ENCODE measurements around the gene ITGB2. TPM values are rescaled to one million over a fixed set of nuclear protein-coding genes. Genes with fewer than 3 reads are reported as not detected.
"Not testable (repeated sequence)": the region's sequence is repeated elsewhere in the genome, so short reads cannot be mapped to it uniquely, and the experiment has no call there.

The ITGB2 gene
- total and polyA plus RNA-seq, 7 donors, result 2.5 to 11.7 (median 8.3) TPM

- Histone ChIP-seq H3K27me3 (ENCODE audit: insufficient read depth in 3 of 3, low read length in 2 of 3) (no peaks in the 10 kb centered on the region), H3K4me3 (no peak overlapping the region), H3K27ac (no peak overlapping the region), H3K36me3 (ENCODE audit: insufficient read depth in 1 of 2, low read depth in 1 of 2) (no peaks in the 10 kb centered on the region), H3K4me1 (no peaks in the 10 kb centered on the region), H3K9me3 (no peaks in the 10 kb centered on the region)
- intact Hi-C loops (cut with DNase I), result no loop called here
- DNase-seq, result peak in 1 of 2 donors; percentile 19
- no peak for ATAC-seq
- no peak for TF ChIP-seq CTCF (IDR thresholded peaks at IDR 0.05)
- 56 to 67% (median 58%) methylated on average over 7 of the region's 7 CpGs for WGBS, 3 donors
Observed at GRCh38 chr21:44884097-44884496, 36.6 kb downstream of the ITGB2 start.

GRCh38 chr21:44883250-44883649, 37.4 kb downstream of the ITGB2 start:
- H3K4me1 ChIP-seq, result no peaks in the 10 kb centered on the region
- intact Hi-C loops (cut with DNase I), result no loop called here
- 82 to 87% (median 85%) methylated on average over 11 of the region's 11 CpGs for WGBS, 3 donors
- no peaks in the 10 kb centered on the region for H3K9me3 ChIP-seq
- ATAC-seq, result no peak
- TF ChIP-seq CTCF (IDR thresholded peaks at IDR 0.05), result no peak
- H3K27me3 ChIP-seq (ENCODE audit: insufficient read depth in 3 of 3, low read length in 2 of 3), result no peaks in the 10 kb centered on the region
- no peaks in the 10 kb centered on the region for H3K36me3 ChIP-seq (ENCODE audit: insufficient read depth in 1 of 2, low read depth in 1 of 2)
- H3K4me3 ChIP-seq, result no peak overlapping the region
- H3K27ac ChIP-seq, result no peak overlapping the region
- DNase-seq, result peak in 1 of 2 donors; percentile 34

- Histone ChIP-seq H3K36me3 (ENCODE audit: insufficient read depth in 1 of 2, low read depth in 1 of 2) (no peaks in the 10 kb centered on the region), H3K4me1 (no peaks in the 10 kb centered on the region), H3K27ac (peak overlapping the region; percentile 36), H3K27me3 (ENCODE audit: insufficient read depth in 3 of 3, low read length in 2 of 3) (no peaks in the 10 kb centered on the region), H3K9me3 (no peaks in the 10 kb centered on the region), H3K4me3 (no peak overlapping the region)
- DNase-seq (peak in 1 of 2 donors; percentile 47), ATAC-seq (peak in 1 of 4 donors; percentile 22)
- WGBS, 3 donors, result 71 to 75% (median 75%) methylated on average over 6 of the region's 6 CpGs
- TF ChIP-seq CTCF (IDR thresholded peaks at IDR 0.05), result no peak
- intact Hi-C loops (cut with DNase I), result no loop called here
Observed at GRCh38 chr21:44881198-44881872, 39.4 kb downstream of the ITGB2 start.

GRCh38 chr21:44880405-44881197, 40.1 kb downstream of the ITGB2 start:
- Histone ChIP-seq H3K4me3 (no peak overlapping the region), H3K27ac (peak overlapping the region; percentile 36), H3K9me3 (no peaks in the 10 kb centered on the region), H3K27me3 (ENCODE audit: insufficient read depth in 3 of 3, low read length in 2 of 3) (no peaks in the 10 kb centered on the region), H3K36me3 (ENCODE audit: insufficient read depth in 1 of 2, low read depth in 1 of 2) (no peaks in the 10 kb centered on the region), H3K4me1 (peaks cover 2% of the 10 kb centered on the region)
- WGBS, 3 donors, result 57 to 66% (median 58%) methylated on average over 8 of the region's 8 CpGs
- ATAC-seq (peak in 1 of 4 donors; percentile 10), DNase-seq (no peak)
- intact Hi-C loops (cut with DNase I), result no loop called here
- no peak for TF ChIP-seq CTCF (IDR thresholded peaks at IDR 0.05)

GRCh38 chr21:44879238-44879637, 41.5 kb downstream of the ITGB2 start:
- intact Hi-C loops (cut with DNase I), result loop anchor here in 1 of 2 donors (10.0 kb wide), 1 partner anchor 256 kb away; no protein-coding TSS in a partner anchor
- not testable (repeated sequence) for H3K9me3 ChIP-seq; H3K27ac ChIP-seq; DNase-seq; H3K27me3 ChIP-seq (ENCODE audit: insufficient read depth in 3 of 3, low read length in 2 of 3); H3K4me3 ChIP-seq; ATAC-seq; H3K36me3 ChIP-seq (ENCODE audit: insufficient read depth in 1 of 2, low read depth in 1 of 2)
- WGBS, 3 donors, result 88 to 94% (median 90%) methylated on average over 8 of the region's 8 CpGs
- H3K4me1 ChIP-seq, result peaks cover 12% of the 10 kb centered on the region
